ENCODE results near the gene C1orf21.

- no peak for TF ChIP-seq CTCF (IDR thresholded peaks at IDR 0.05)
- TF ChIP-seq EZH2 (IDR thresholded peaks at IDR 0.05; ENCODE audit: borderline replicate concordance, insufficient read depth, low read depth, low read length, poor library complexity, severe bottlenecking): no peak
These were observed 238.4 kb downstream of the C1orf21 start for GRCh38 chr1:184625271-184625670.
